ENCODE measurements around the gene TDRD6.
"Not testable (repeated sequence)": the region's sequence is repeated elsewhere in the genome, so short reads cannot be mapped to it uniquely, and the experiment has no call there.

The TDRD6 gene

GRCh38 chr6:46744159-46744725 lies 56.6 kb downstream of the TDRD6 start:
- DNase-seq = not testable (repeated sequence)

- DNase-seq = no peak
Observed at GRCh38 chr6:46745973-46746372, 58.3 kb downstream of the TDRD6 start.

DNA sequence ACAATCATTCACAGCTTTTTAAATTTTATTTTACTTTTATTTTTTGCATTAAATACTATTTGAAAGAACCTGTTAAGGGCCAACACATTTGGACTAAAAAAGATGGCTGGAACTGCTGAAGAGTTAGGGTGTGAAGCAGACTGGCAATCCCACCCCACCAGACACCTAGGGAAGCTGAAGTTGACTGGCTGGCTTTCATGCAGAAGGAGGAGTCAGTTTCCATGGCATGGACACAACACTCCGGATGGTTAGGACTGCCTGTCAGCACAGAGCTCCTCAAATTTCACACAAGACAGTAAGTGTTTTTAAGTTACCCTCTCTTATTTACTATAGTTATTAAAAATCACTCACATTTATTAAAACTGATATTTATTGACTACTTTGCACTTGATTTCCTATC lies 59.0 kb downstream of the TDRD6 start, which contains the start of gene ANKRD66:
ANKRD66 (plus strand) TSS at position 238 of the 400 bp plus-strand sequence. CDS start 5,016 bp downstream, outside the sequence.
- DNase-seq = no peak

- DNase-seq = no peak
Observed at GRCh38 chr6:46748940-46749503, 61.3 kb downstream of the TDRD6 start.

- no peak for DNase-seq
Observed at GRCh38 chr6:46749731-46750130, 62.0 kb downstream of the TDRD6 start.

DNA sequence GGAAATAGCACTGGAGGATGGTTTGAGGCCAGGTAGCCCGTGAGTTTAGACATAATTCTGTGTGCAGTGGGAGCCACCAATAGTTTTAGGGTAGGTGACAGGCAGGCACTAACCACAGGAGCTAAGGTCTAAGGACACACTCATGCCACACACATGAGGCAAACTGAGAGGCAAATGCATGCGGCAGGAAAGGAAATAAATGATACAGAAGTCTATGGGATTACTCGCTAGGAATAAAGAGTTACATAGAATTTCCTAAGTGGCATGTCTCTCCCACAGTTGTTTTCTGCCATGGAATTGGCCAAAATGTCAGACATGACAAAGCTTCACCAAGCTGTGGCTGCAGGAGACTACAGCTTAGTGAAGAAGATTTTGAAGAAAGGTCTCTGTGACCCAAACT lies 64.0 kb downstream of the TDRD6 start:
- no peak for DNase-seq
